ENCODE data around the gene DCTN1. TPM values are rescaled to one million over a fixed set of nuclear protein-coding genes. Genes with fewer than 3 reads are reported as not detected.
A peak's percentile ranks its signal among the peaks of the same experiment; 100 is the strongest.

Gene DCTN1
- total and polyA plus RNA-seq, 9 donors: 56.6 to 129 (median 108) TPM

- Histone ChIP-seq H3K4me3 (ENCODE audit: low read length) (peak overlapping the region; percentile 66), H3K36me3 (ENCODE audit: control insufficient read depth, insufficient read depth, low read length) (no peaks in the 10 kb centered on the region), H3K4me1 (ENCODE audit: control insufficient read depth, insufficient read depth, low read length) (peaks cover 37% of the 10 kb centered on the region), H3K27ac (ENCODE audit: low read length) (peak overlapping the region; percentile 48), H3K9me3 (replicated peaks; ENCODE audit: control insufficient read depth, low read depth, low read length) (no peaks in the 10 kb centered on the region), H3K27me3 (ENCODE audit: control insufficient read depth, insufficient read depth, low read length) (peaks cover 4% of the 10 kb centered on the region)
- DNase-seq: no peak
- 42% methylated on average over 26 of the region's 35 CpGs for WGBS (ENCODE audit: insufficient coverage)
Observed at GRCh38 chr2:74415762-74416395, 35.8 kb upstream of the DCTN1 start.

- Histone ChIP-seq H3K9me3 (replicated peaks; ENCODE audit: control insufficient read depth, low read depth, low read length) (no peaks in the 10 kb centered on the region), H3K4me3 (ENCODE audit: low read length) (peak overlapping the region; percentile 66), H3K27me3 (ENCODE audit: control insufficient read depth, insufficient read depth, low read length) (peaks cover 4% of the 10 kb centered on the region), H3K27ac (ENCODE audit: low read length) (peak overlapping the region; percentile 60), H3K36me3 (ENCODE audit: control insufficient read depth, insufficient read depth, low read length) (no peaks in the 10 kb centered on the region), H3K4me1 (ENCODE audit: control insufficient read depth, insufficient read depth, low read length) (peaks cover 37% of the 10 kb centered on the region)
- WGBS (ENCODE audit: insufficient coverage): 2% methylated on average over 58 of the region's 66 CpGs
- DNase-seq: peak; percentile 80
Observed at GRCh38 chr2:74414881-74415761, 35.0 kb upstream of the DCTN1 start.

DNA sequence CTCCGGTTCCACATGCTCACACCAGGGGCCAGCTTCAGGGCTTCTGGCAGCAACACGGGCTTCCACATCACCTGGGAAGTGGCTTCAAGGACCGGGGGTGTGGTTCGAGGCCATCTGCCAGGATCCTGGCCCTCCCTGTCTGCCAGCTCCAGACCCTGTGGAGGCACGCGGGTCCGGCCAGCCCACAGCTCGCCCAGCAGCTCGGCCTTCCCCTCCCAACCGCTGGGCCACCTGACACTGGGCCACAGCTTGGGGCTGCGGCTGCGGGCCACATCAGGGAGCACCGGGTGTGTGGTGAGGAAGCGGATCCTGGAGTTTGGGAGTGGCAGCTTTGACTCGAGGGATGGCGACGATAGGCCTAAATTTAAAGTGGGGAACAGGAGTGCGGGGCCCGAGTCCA, 34.3 kb upstream of the DCTN1 start:
- no peak for DNase-seq
- peak overlapping the region; percentile 55 for H3K27ac ChIP-seq (ENCODE audit: low read length)
- WGBS (ENCODE audit: insufficient coverage): 24% methylated on average over 11 of the region's 19 CpGs

GRCh38 chr2:74413001-74413698, 33.0 kb upstream of the DCTN1 start:
- 32% methylated on average over 6 of the region's 8 CpGs for WGBS (ENCODE audit: insufficient coverage)

More for the DNA sequence above, 34.3 kb upstream of the DCTN1 start:
- H3K9me3 ChIP-seq (replicated peaks; ENCODE audit: control insufficient read depth, low read depth, low read length): no peaks in the 10 kb centered on the region
- H3K4me3 ChIP-seq (ENCODE audit: low read length): peak overlapping the region; percentile 66
- H3K4me1 ChIP-seq (ENCODE audit: control insufficient read depth, insufficient read depth, low read length): peaks cover 37% of the 10 kb centered on the region
- H3K36me3 ChIP-seq (ENCODE audit: control insufficient read depth, insufficient read depth, low read length): no peaks in the 10 kb centered on the region
- peaks cover 4% of the 10 kb centered on the region for H3K27me3 ChIP-seq (ENCODE audit: control insufficient read depth, insufficient read depth, low read length)

GRCh38 chr2:74407682-74408081, 27.6 kb upstream of the DCTN1 start:
- H3K27ac ChIP-seq (ENCODE audit: low read length): no peak overlapping the region
- WGBS (ENCODE audit: insufficient coverage): 48% methylated on average over 4 of the region's 5 CpGs
- no peaks in the 10 kb centered on the region for H3K36me3 ChIP-seq (ENCODE audit: control insufficient read depth, insufficient read depth, low read length)
- no peaks in the 10 kb centered on the region for H3K9me3 ChIP-seq (replicated peaks; ENCODE audit: control insufficient read depth, low read depth, low read length)
- DNase-seq: no peak
- no peak overlapping the region for H3K4me3 ChIP-seq (ENCODE audit: low read length)
- H3K27me3 ChIP-seq (ENCODE audit: control insufficient read depth, insufficient read depth, low read length): no peaks in the 10 kb centered on the region
- H3K4me1 ChIP-seq (ENCODE audit: control insufficient read depth, insufficient read depth, low read length): no peaks in the 10 kb centered on the region

More at GRCh38 chr2:74413001-74413698, 33.0 kb upstream of the DCTN1 start:
- DNase-seq: peak; percentile 93
- Histone ChIP-seq H3K36me3 (ENCODE audit: control insufficient read depth, insufficient read depth, low read length) (no peaks in the 10 kb centered on the region), H3K4me3 (ENCODE audit: low read length) (no peak overlapping the region), H3K4me1 (ENCODE audit: control insufficient read depth, insufficient read depth, low read length) (peaks cover 32% of the 10 kb centered on the region), H3K27me3 (ENCODE audit: control insufficient read depth, insufficient read depth, low read length) (peaks cover 4% of the 10 kb centered on the region), H3K9me3 (replicated peaks; ENCODE audit: control insufficient read depth, low read depth, low read length) (no peaks in the 10 kb centered on the region), H3K27ac (ENCODE audit: low read length) (no peak overlapping the region)

- Histone ChIP-seq H3K4me1 (ENCODE audit: control insufficient read depth, insufficient read depth, low read length) (no peaks in the 10 kb centered on the region), H3K27me3 (ENCODE audit: control insufficient read depth, insufficient read depth, low read length) (no peaks in the 10 kb centered on the region), H3K9me3 (replicated peaks; ENCODE audit: control insufficient read depth, low read depth, low read length) (no peaks in the 10 kb centered on the region), H3K27ac (ENCODE audit: low read length) (no peak overlapping the region), H3K4me3 (ENCODE audit: low read length) (no peak overlapping the region), H3K36me3 (ENCODE audit: control insufficient read depth, insufficient read depth, low read length) (no peaks in the 10 kb centered on the region)
- no peak for DNase-seq
Observed at GRCh38 chr2:74406035-74406434, 25.9 kb upstream of the DCTN1 start.

DNA sequence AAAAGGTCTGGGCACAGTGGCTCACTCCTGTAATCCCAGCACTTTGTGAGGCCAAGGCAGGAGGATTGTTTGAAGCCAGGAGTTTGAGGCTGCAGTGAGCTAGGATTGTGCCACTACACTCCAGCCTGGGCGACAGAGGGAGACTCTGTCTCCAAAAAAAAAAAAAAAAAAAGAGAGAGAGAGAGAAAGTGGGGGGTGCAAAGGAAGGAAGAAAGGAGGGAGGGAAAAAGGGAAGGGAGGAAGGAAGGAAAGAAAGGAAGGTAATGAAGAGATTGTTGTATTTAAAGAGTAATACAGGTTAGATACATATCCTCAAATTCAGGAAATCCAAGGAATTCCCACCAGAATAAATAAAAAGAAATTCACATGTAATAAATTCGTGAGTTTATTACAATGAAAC, 21.8 kb upstream of the DCTN1 start:
- H3K27ac ChIP-seq (ENCODE audit: low read length): no peak overlapping the region
- no peak overlapping the region for H3K4me3 ChIP-seq (ENCODE audit: low read length)
- H3K27me3 ChIP-seq (ENCODE audit: control insufficient read depth, insufficient read depth, low read length): peaks cover 2% of the 10 kb centered on the region
- no peak for DNase-seq
- no CpG with 5 or more reads among the region's 2 CpGs for WGBS (ENCODE audit: insufficient coverage)
- no peaks in the 10 kb centered on the region for H3K4me1 ChIP-seq (ENCODE audit: control insufficient read depth, insufficient read depth, low read length)
- no peaks in the 10 kb centered on the region for H3K36me3 ChIP-seq (ENCODE audit: control insufficient read depth, insufficient read depth, low read length)
- no peaks in the 10 kb centered on the region for H3K9me3 ChIP-seq (replicated peaks; ENCODE audit: control insufficient read depth, low read depth, low read length)

- no peak overlapping the region for H3K27ac ChIP-seq (ENCODE audit: low read length)
- peaks cover 2% of the 10 kb centered on the region for H3K27me3 ChIP-seq (ENCODE audit: control insufficient read depth, insufficient read depth, low read length)
- no peak for DNase-seq
- no peaks in the 10 kb centered on the region for H3K4me1 ChIP-seq (ENCODE audit: control insufficient read depth, insufficient read depth, low read length)
- H3K36me3 ChIP-seq (ENCODE audit: control insufficient read depth, insufficient read depth, low read length): no peaks in the 10 kb centered on the region
- no peaks in the 10 kb centered on the region for H3K9me3 ChIP-seq (replicated peaks; ENCODE audit: control insufficient read depth, low read depth, low read length)
- no peak overlapping the region for H3K4me3 ChIP-seq (ENCODE audit: low read length)
Observed at GRCh38 chr2:74399785-74400184, 19.7 kb upstream of the DCTN1 start.

DNA sequence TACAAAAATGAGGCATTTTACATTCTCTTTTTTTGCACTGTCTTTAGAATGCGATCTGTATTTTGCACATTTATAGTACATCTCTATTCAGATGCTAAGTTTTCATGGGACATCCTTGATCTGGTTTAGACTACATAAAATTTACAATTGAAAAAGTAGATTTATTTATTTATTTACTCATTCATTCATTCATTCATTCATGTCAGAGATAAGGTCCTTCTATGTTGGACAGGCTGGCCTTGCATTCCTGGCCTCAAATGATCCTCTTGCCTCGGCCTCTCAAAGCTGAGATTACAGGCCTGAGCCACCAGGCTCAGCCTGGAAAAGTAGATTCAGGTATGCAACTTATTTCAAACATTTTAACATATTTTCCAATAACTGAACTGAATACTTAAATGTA, 16.0 kb upstream of the DCTN1 start:
- Histone ChIP-seq H3K27ac (ENCODE audit: low read length) (no peak overlapping the region), H3K4me1 (ENCODE audit: control insufficient read depth, insufficient read depth, low read length) (peaks cover 2% of the 10 kb centered on the region), H3K4me3 (ENCODE audit: low read length) (no peak overlapping the region), H3K36me3 (ENCODE audit: control insufficient read depth, insufficient read depth, low read length) (no peaks in the 10 kb centered on the region), H3K27me3 (ENCODE audit: control insufficient read depth, insufficient read depth, low read length) (peaks cover 2% of the 10 kb centered on the region), H3K9me3 (replicated peaks; ENCODE audit: control insufficient read depth, low read depth, low read length) (no peaks in the 10 kb centered on the region)
- DNase-seq: no peak
- no CpG with 5 or more reads among the region's 2 CpGs for WGBS (ENCODE audit: insufficient coverage)

GRCh38 chr2:74393525-74393924, 13.4 kb upstream of the DCTN1 start:
- H3K36me3 ChIP-seq (ENCODE audit: control insufficient read depth, insufficient read depth, low read length): no peaks in the 10 kb centered on the region
- H3K27me3 ChIP-seq (ENCODE audit: control insufficient read depth, insufficient read depth, low read length): no peaks in the 10 kb centered on the region
- H3K27ac ChIP-seq (ENCODE audit: low read length): no peak overlapping the region
- no peak overlapping the region for H3K4me3 ChIP-seq (ENCODE audit: low read length)
- no peak for DNase-seq
- peaks cover 11% of the 10 kb centered on the region for H3K4me1 ChIP-seq (ENCODE audit: control insufficient read depth, insufficient read depth, low read length)
- H3K9me3 ChIP-seq (replicated peaks; ENCODE audit: control insufficient read depth, low read depth, low read length): no peaks in the 10 kb centered on the region
- WGBS (ENCODE audit: insufficient coverage): no CpG with 5 or more reads among the region's 1 CpG
